KMS-11 (cell line): ENCODE results near the gene PACS1.

Source experiments
- H2AFZ ChIP-seq: fragments of 200-600 bp; sonication (generic); 2 replicates; pipeline ENCODE4 v1.6.1; 2016; ENCODE audit warnings: antibody characterized with exemption, mixed run types, low read depth
- H3K27ac ChIP-seq: fragments of 200-600 bp; sonication (generic); 2 replicates; pipeline ENCODE4 v1.6.1; 2016; ENCODE audit warnings: mild to moderate bottlenecking, mixed run types
- H3K27me3 ChIP-seq: fragments of 200-600 bp; sonication (generic); 2 replicates; pipeline ENCODE4 v1.6.1; 2017; ENCODE audit warnings: mild to moderate bottlenecking, low read depth, mixed run types, moderate library complexity; ENCODE audit not compliant: insufficient read depth
- H3K36me3 ChIP-seq: fragments of 200-600 bp; sonication (generic); 2 replicates; pipeline ENCODE4 v1.6.1; 2017; ENCODE audit warnings: mild to moderate bottlenecking, mixed run types; ENCODE audit not compliant: insufficient read depth
- H3K4me1 ChIP-seq: fragments of 200-600 bp; sonication (generic); 2 replicates; pipeline ENCODE4 v1.6.1; 2016; ENCODE audit warnings: mild to moderate bottlenecking, low read depth, mixed run types; ENCODE audit not compliant: poor library complexity, severe bottlenecking
- H3K4me2 ChIP-seq: fragments of 200-600 bp; sonication (generic); 2 replicates; pipeline ENCODE4 v1.7.0; 2016; ENCODE audit warnings: mild to moderate bottlenecking, mixed run types
- H3K4me3 ChIP-seq: fragments of 200-600 bp; sonication (generic); IDR thresholded peaks from 2 replicates; pipeline ENCODE4 v1.6.1; 2017; ENCODE audit warnings: low read depth, low read length, mixed read lengths; ENCODE audit not compliant: insufficient read depth
- H3K79me2 ChIP-seq: fragments of 200-600 bp; sonication (generic); 2 replicates; pipeline ENCODE4 v1.6.1; 2016; ENCODE audit warnings: low read depth, mixed run types; ENCODE audit not compliant: insufficient read depth
- H3K9ac ChIP-seq: fragments of 200-600 bp; sonication (generic); 2 replicates; pipeline ENCODE4 v1.6.1; 2016; ENCODE audit warnings: mild to moderate bottlenecking, mixed run types
- H4K20me1 ChIP-seq: fragments of 200-600 bp; sonication (generic); 2 replicates; pipeline ENCODE4 v1.6.1; 2016; ENCODE audit warnings: mild to moderate bottlenecking, mixed run types; ENCODE audit not compliant: insufficient read depth
- CTCF ChIP-seq: fragments of 200-600 bp; sonication (generic); conservative IDR thresholded peaks from 2 replicates; pipeline ENCODE4 v1.6.1; 2017; ENCODE audit warnings: low read depth, mild to moderate bottlenecking, antibody characterized with exemption, low read length, moderate library complexity, mixed read lengths

PACS1 gene

GRCh38 chr11:66026017-66026529 lies 44.0 kb upstream of the PACS1 start, which contains the start of gene CATSPER1:
CATSPER1 (minus strand) TSS chr11:66026479; CDS start chr11:66026379, 100 bp downstream.
- H3K4me1 ChIP-seq = peaks cover 38% of the 10 kb centered on the region
- peak within 1 kb of the TSS; percentile 49; the same call in 1 of the 2 replicates for H3K9ac ChIP-seq
- H3K79me2 ChIP-seq = no peaks in the 10 kb centered on the region
- H3K4me3 ChIP-seq = no peak within 1 kb of the TSS
- peak within 1 kb of the TSS; percentile 46 for H3K4me2 ChIP-seq
- peak within 1 kb of the TSS; percentile 31; the same call in 1 of the 2 replicates for H2AFZ ChIP-seq
- peak within 1 kb of the TSS; percentile 73 for H3K27ac ChIP-seq
- no peaks in the 10 kb centered on the region for H4K20me1 ChIP-seq
- H3K36me3 ChIP-seq = no peaks in the 10 kb centered on the region
- no peaks in the 10 kb centered on the region; the same call in 1 of the 2 replicates for H3K27me3 ChIP-seq
- TF ChIP-seq CTCF = no peak

- Histone ChIP-seq H3K4me2 (no peak overlapping the region), H2AFZ (no peak overlapping the region), H3K79me2 (no peaks in the 10 kb centered on the region), H3K9ac (no peak overlapping the region), H3K4me3 (no peak overlapping the region), H3K27me3 (no peaks in the 10 kb centered on the region), H4K20me1 (no peaks in the 10 kb centered on the region), H3K36me3 (no peaks in the 10 kb centered on the region), H3K27ac (no peak overlapping the region), H3K4me1 (peaks cover 7% of the 10 kb centered on the region)
- no peak for TF ChIP-seq CTCF
Measured at GRCh38 chr11:66032957-66033735, 36.9 kb upstream of the PACS1 start.

GRCh38 chr11:66035653-66036333 lies 34.3 kb upstream of the PACS1 start:
- Histone ChIP-seq H2AFZ (no peak overlapping the region), H3K4me1 (no peaks in the 10 kb centered on the region), H3K9ac (no peak overlapping the region), H3K79me2 (no peaks in the 10 kb centered on the region), H3K27ac (no peak overlapping the region), H3K27me3 (no peaks in the 10 kb centered on the region), H4K20me1 (no peaks in the 10 kb centered on the region), H3K36me3 (no peaks in the 10 kb centered on the region), H3K4me2 (no peak overlapping the region), H3K4me3 (no peak overlapping the region)
- no peak for TF ChIP-seq CTCF

GRCh38 chr11:66036334-66036710 lies 33.8 kb upstream of the PACS1 start:
- no peaks in the 10 kb centered on the region for H3K4me1 ChIP-seq
- no peak overlapping the region for H3K4me2 ChIP-seq
- no peak for TF ChIP-seq CTCF
- no peaks in the 10 kb centered on the region for H4K20me1 ChIP-seq
- no peak overlapping the region for H2AFZ ChIP-seq
- H3K36me3 ChIP-seq = no peaks in the 10 kb centered on the region
- no peak overlapping the region for H3K4me3 ChIP-seq
- no peak overlapping the region for H3K9ac ChIP-seq
- no peaks in the 10 kb centered on the region for H3K79me2 ChIP-seq
- H3K27me3 ChIP-seq = no peaks in the 10 kb centered on the region
- no peak overlapping the region for H3K27ac ChIP-seq
